LNCaP clone FGC (cell line): ENCODE measurements around the gene SNX4.

ENCODE experiments used
- DNase-seq: peaks from one replicate; pipeline ENCODE4 v3.0.0-alpha.2; 2011; ENCODE audit warnings: low read depth
- H3K4me3 ChIP-seq: 2 replicates; pipeline ENCODE4 v1.5.1; 2011; ENCODE audit warnings: mild to moderate bottlenecking, low read depth, low read length, control low read depth
- CTCF ChIP-seq: IDR thresholded peaks from 2 replicates; pipeline ENCODE4 v1.5.1; 2012; ENCODE audit warnings: mild to moderate bottlenecking; ENCODE audit not compliant: control insufficient read depth, insufficient read depth; ENCODE audit errors: extremely low read depth

Gene SNX4

GRCh38 chr3:125513490-125514115, 6.4 kb downstream of the SNX4 start:
- no peak overlapping the region for H3K4me3 ChIP-seq
- no peak for TF ChIP-seq CTCF

GRCh38 chr3:125512135-125512920, 7.7 kb downstream of the SNX4 start:
- DNase-seq: peak; percentile 10
- TF ChIP-seq CTCF: no peak
- no peak overlapping the region for H3K4me3 ChIP-seq

More at GRCh38 chr3:125513490-125514115, 6.4 kb downstream of the SNX4 start:
- peak; percentile 67 for DNase-seq

- H3K4me3 ChIP-seq: no peak overlapping the region
- TF ChIP-seq CTCF: no peak
Observed at GRCh38 chr3:125511420-125512118, 8.4 kb downstream of the SNX4 start.

GRCh38 chr3:125507128-125507527, 12.9 kb downstream of the SNX4 start:
- no peak overlapping the region for H3K4me3 ChIP-seq
- TF ChIP-seq CTCF: no peak
- DNase-seq: no peak

More at GRCh38 chr3:125511420-125512118, 8.4 kb downstream of the SNX4 start:
- no peak for DNase-seq

- H3K4me3 ChIP-seq: no peak overlapping the region
- DNase-seq: no peak
- TF ChIP-seq CTCF: no peak
Observed at GRCh38 chr3:125498630-125499029, 21.4 kb downstream of the SNX4 start.

- DNase-seq: no peak
- no peak overlapping the region for H3K4me3 ChIP-seq
- no peak for TF ChIP-seq CTCF
Observed at GRCh38 chr3:125496701-125497100, 23.3 kb downstream of the SNX4 start.
